Esophagus squamous epithelium (tissue), 5 donors: ENCODE data around the gene HOXD13. TPM values are rescaled to one million over a fixed set of nuclear protein-coding genes. Genes with fewer than 3 reads are reported as not detected.

ENCODE experiments used
- DNase-seq: peaks from one replicate; lab custom pipeline; 2025; lab: John Stamatoyannopoulos, UW
- H3K27ac ChIP-seq, 4 donors: fragments of 200-600 bp; sonication (generic); one replicate each; pipeline ENCODE4 v1.5.1; 2016 to 2019; ENCODE audit warnings: mild to moderate bottlenecking in 1 of 4
- H3K27me3 ChIP-seq, 4 donors: fragments of 200-600 bp; sonication (generic); 1 replicate in 3 of 4; 2 replicates in 1 of 4; pipeline versions ENCODE4 v1.5.1 to v1.6.0; 2017 to 2021; ENCODE audit warnings: antibody characterized with exemption in 1 of 4
- H3K36me3 ChIP-seq, 3 donors: fragments of 200-600 bp; sonication (generic); one replicate each; pipeline ENCODE4 v1.5.1; 2016 to 2019
- H3K4me1 ChIP-seq, 3 donors: fragments of 200-600 bp; sonication (generic); one replicate each; pipeline ENCODE4 v1.5.1; 2017 to 2019
- H3K4me3 ChIP-seq, 4 donors: fragments of 200-600 bp; sonication (generic); 1 replicate in 3 of 4; 2 replicates in 1 of 4; pipeline ENCODE4 v1.5.1; 2016 to 2019; ENCODE audit warnings: mild to moderate bottlenecking in 2 of 4, moderate library complexity in 1 of 4
- H3K9me3 ChIP-seq, 3 donors: fragments of 200-600 bp; sonication (generic); one replicate each; pipeline ENCODE4 v1.5.1; 2016 to 2019
- POLR2A ChIP-seq, 4 donors: fragments of 450-650 bp; IDR thresholded peaks; one replicate each; pipeline ENCODE4 v1.6.1; 2017; ENCODE audit warnings: antibody characterized with exemption in 4 of 4, mild to moderate bottlenecking in 4 of 4, moderate library complexity in 3 of 4
- WGBS, 2 donors: methylation state at CpG; one replicate each; pipeline ENCODE4 v1.1.5; 2018; 5-methylcytosine and 5-hydroxymethylcytosine counted together
- intact Hi-C: fragments of 100-400 bp; cut with DNase I; formaldehyde crosslinking; loops from one replicate; pipeline ENCODE4 v1.15.0; 2022
- total RNA-seq, 4 donors: library from RNA; depleted of rRNA; stranded (reverse); fragments of >200 nt; gene quantifications; one replicate each; pipeline ENCODE4 v1.1.0, GENCODE V29; 2016
- TF ChIP-seq, protein P1 (sequence below), 6 experiments: fragments of 450-650 bp in 4 of 6; fragments of 200-600 bp in 2 of 6; sonication (generic) in 2 of 6; IDR thresholded peaks; one replicate each; pipeline ENCODE4 v1.5.1; 2016 to 2019; ENCODE audit warnings: antibody characterized with exemption in 6 of 6, mild to moderate bottlenecking in 4 of 6, moderate library complexity in 4 of 6
- donor health status: DM: yes; HTN: yes; CAD: no.

The HOXD13 gene
- total RNA-seq, 4 donors from 2014 or later = not detected

DNA sequence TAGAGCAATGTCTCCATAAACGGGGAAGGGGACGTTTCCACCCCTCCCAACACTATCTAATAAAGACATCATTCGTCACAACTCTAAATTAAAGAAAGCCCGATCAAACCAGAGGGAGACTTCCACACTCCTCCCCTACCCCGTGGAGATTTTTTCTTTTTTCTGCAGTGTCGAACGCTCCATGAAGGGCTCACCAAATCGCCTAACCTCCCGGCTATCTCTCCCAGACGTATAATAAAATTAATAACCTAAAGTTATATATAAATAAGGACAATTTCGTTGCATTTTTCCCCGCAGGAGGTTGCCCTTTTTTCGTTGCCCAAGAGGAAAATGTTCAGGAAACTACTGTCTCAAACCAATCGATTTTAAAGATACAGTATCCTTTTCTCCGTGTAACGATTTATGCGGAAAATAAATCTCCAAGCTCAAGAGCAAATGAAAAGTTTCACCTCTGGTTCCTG, 11.1 kb upstream of the HOXD13 start:
- peaks cover 0 to 20% (median 13%) of the 10 kb centered on the region in 3 donors for H3K9me3 ChIP-seq
- 17 to 18% methylated on average over 17 of the region's 17 CpGs for WGBS, 2 donors
- peaks cover 60 to 100% (median 81%) of the 10 kb centered on the region in 4 donors for H3K27me3 ChIP-seq
- no peak for DNase-seq
- H3K27ac ChIP-seq = no peak overlapping the region
- TF ChIP-seq, protein P1, sequence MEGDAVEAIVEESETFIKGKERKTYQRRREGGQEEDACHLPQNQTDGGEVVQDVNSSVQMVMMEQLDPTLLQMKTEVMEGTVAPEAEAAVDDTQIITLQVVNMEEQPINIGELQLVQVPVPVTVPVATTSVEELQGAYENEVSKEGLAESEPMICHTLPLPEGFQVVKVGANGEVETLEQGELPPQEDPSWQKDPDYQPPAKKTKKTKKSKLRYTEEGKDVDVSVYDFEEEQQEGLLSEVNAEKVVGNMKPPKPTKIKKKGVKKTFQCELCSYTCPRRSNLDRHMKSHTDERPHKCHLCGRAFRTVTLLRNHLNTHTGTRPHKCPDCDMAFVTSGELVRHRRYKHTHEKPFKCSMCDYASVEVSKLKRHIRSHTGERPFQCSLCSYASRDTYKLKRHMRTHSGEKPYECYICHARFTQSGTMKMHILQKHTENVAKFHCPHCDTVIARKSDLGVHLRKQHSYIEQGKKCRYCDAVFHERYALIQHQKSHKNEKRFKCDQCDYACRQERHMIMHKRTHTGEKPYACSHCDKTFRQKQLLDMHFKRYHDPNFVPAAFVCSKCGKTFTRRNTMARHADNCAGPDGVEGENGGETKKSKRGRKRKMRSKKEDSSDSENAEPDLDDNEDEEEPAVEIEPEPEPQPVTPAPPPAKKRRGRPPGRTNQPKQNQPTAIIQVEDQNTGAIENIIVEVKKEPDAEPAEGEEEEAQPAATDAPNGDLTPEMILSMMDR (IDR thresholded peaks at IDR 0.05) = no peak
- no peak for TF ChIP-seq POLR2A (IDR thresholded peaks at IDR 0.05)
- no peak overlapping the region for H3K4me3 ChIP-seq
- intact Hi-C loops = loop anchor here (10.0 kb wide), 1 partner anchor 717 kb away; no protein-coding TSS in a partner anchor
- no peaks in the 10 kb centered on the region for H3K36me3 ChIP-seq
- peaks cover 0 to 67% (median 13%) of the 10 kb centered on the region in 3 donors for H3K4me1 ChIP-seq

DNA sequence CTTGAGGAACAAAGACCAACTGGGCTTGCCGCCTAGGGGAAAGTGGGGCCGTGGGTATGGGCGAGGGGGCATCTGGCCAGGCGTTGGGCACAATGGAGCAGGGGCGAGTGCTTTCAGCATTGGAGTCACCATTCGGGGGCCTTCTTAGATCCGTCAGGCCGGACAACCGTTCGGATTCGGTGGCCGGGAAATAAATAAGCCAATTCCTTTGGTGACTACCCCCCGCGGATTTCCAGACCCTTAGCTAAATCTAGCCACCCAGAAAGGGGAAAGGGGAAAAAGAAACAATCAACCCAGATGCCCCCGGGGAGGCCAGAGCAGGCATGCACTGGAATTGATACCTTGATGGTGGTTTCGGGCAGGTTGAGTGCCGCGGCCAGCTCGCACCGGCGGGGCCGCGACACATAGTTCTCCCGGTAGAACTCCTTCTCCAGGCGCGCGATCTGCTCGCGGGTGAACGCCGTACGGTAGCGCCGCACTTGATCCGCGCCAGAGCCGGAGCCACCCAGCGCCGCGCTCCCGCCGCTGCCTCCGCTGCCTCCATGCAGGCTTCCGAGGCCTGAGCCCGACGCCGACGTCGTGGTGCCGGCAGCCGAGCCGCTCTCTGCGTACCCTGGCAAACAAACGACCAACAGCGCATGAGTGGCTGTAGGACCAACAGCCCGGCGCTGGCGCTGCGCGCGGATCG, 10.5 kb upstream of the HOXD13 start:
- WGBS, 2 donors = 14 to 20% methylated on average over 15 to 20 of the region's 62 CpGs
- Histone ChIP-seq H3K4me1 (peaks cover 0 to 67% (median 13%) of the 10 kb centered on the region in 3 donors), H3K36me3 (no peaks in the 10 kb centered on the region), H3K27me3 (peaks cover 65 to 100% (median 80%) of the 10 kb centered on the region in 4 donors), H3K4me3 (no peak overlapping the region), H3K27ac (no peak overlapping the region), H3K9me3 (peaks cover 0 to 20% (median 13%) of the 10 kb centered on the region in 3 donors)
- intact Hi-C loops = loop anchor here (10.0 kb wide), 1 partner anchor 717 kb away; no protein-coding TSS in a partner anchor
- TF ChIP-seq, protein P1 (IDR thresholded peaks at IDR 0.05) = no peak
- no peak for DNase-seq

DNA sequence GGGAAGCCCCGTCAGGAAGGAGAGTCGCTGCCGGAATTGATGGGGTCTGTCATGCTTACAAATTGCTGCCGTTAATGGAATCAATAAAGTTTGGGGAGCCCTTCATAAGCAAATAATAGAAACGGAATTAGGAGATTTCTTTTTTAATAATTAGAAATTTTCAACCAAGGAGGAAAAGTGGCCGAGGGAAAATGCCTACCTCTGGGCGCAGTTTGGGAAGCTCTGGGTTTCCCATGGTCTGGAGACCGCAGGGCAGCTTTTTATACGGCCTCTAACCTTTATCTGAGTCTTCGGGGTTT, 10.0 kb upstream of the HOXD13 start:
- TF ChIP-seq, protein P1 (IDR thresholded peaks at IDR 0.05) = no peak
- no peak for TF ChIP-seq POLR2A (IDR thresholded peaks at IDR 0.05)
- no peaks in the 10 kb centered on the region for H3K36me3 ChIP-seq
- intact Hi-C loops = loop anchor here (10.0 kb wide), 1 partner anchor 718 kb away; no protein-coding TSS in a partner anchor
- peaks cover 0 to 20% (median 13%) of the 10 kb centered on the region in 3 donors for H3K9me3 ChIP-seq
- no peak for DNase-seq
- no peak overlapping the region for H3K27ac ChIP-seq
- WGBS, 2 donors = 17 to 20% methylated on average over 9 to 10 of the region's 10 CpGs
- peaks cover 67 to 100% (median 82%) of the 10 kb centered on the region in 4 donors for H3K27me3 ChIP-seq
- no peak overlapping the region for H3K4me3 ChIP-seq
- H3K4me1 ChIP-seq = peaks cover 0 to 67% (median 13%) of the 10 kb centered on the region in 3 donors

DNA sequence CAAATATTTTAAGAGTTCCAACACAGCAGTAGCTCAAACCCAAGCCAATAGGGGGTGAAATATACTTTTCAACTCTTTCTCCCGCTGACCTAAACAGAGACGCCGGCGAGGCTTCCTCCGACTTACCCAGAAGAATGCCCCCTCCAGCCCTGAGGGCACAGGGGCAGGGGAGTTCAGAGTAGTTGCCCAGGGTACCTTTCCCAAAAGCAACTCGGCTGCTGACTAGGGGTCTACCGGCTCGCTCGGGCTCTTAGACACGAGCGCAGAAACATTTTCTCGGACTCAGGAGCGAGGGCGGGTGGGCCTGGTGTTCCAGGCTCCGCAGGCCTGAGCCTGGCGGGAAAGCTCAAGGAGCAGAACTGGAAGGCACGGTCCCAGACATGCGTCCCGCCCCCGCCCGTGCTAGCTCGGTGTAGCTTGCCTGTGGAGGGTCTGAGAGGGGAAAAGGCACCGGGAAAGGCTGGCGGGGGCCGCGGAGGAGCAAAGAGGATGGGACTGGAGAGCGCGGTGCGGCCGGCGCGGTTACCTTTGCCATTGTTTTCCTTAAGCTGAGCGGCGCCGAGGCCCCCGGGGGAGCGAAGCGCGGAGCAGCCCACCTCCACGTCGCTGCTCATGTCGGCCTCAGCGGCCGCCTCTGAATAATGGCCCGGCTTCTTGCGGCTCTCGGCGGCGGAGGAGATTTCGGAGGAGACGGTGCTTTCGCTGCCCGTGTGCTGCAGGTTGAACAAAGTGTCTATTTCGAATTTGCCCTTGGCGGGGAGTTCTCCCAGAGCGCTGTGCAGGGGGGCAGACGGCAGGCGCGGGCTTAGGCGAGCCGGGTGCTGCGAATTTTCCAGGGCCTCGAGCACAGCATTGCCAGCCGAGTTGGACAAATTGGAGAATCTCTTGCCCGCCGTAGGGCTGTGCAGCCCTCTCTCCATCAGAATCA, 9.4 kb upstream of the HOXD13 start:
- Histone ChIP-seq H3K4me1 (peaks cover 3 to 71% (median 17%) of the 10 kb centered on the region in 3 donors), H3K9me3 (peaks cover 0 to 20% (median 13%) of the 10 kb centered on the region in 3 donors), H3K27me3 (peaks cover 66 to 100% (median 85%) of the 10 kb centered on the region in 4 donors), H3K4me3 (no peak overlapping the region), H3K27ac (no peak overlapping the region), H3K36me3 (no peaks in the 10 kb centered on the region)
- DNase-seq = no peak
- WGBS, 2 donors = 11 to 20% methylated on average over 35 to 46 of the region's 66 CpGs
- intact Hi-C loops = loop anchor here (10.0 kb wide), 1 partner anchor 718 kb away; no protein-coding TSS in a partner anchor
- no peak for TF ChIP-seq POLR2A (IDR thresholded peaks at IDR 0.05)
- TF ChIP-seq, protein P1 (IDR thresholded peaks at IDR 0.05) = no peak
